ENCODE data around the gene PLCB1.

GRCh38 chr20:8757146-8757545 lies 625.1 kb downstream of the PLCB1 start:
- TF ChIP-seq GATA2 (IDR thresholded peaks at IDR 0.05; ENCODE audit: low read depth, low read length): no peak
- no peak for TF ChIP-seq GATA3 (IDR thresholded peaks at IDR 0.05; ENCODE audit: low read depth, low read length)
